Measurements from ENCODE around the gene LMX1B. TPM values are rescaled to one million over a fixed set of nuclear protein-coding genes. Genes with fewer than 3 reads are reported as not detected.
"Not testable (repeated sequence)": the region's sequence is repeated elsewhere in the genome, so short reads cannot be mapped to it uniquely, and the experiment has no call there.

Gene LMX1B
- total RNA-seq, 1 experiment from 2014 or later: 0.55 TPM

DNA sequence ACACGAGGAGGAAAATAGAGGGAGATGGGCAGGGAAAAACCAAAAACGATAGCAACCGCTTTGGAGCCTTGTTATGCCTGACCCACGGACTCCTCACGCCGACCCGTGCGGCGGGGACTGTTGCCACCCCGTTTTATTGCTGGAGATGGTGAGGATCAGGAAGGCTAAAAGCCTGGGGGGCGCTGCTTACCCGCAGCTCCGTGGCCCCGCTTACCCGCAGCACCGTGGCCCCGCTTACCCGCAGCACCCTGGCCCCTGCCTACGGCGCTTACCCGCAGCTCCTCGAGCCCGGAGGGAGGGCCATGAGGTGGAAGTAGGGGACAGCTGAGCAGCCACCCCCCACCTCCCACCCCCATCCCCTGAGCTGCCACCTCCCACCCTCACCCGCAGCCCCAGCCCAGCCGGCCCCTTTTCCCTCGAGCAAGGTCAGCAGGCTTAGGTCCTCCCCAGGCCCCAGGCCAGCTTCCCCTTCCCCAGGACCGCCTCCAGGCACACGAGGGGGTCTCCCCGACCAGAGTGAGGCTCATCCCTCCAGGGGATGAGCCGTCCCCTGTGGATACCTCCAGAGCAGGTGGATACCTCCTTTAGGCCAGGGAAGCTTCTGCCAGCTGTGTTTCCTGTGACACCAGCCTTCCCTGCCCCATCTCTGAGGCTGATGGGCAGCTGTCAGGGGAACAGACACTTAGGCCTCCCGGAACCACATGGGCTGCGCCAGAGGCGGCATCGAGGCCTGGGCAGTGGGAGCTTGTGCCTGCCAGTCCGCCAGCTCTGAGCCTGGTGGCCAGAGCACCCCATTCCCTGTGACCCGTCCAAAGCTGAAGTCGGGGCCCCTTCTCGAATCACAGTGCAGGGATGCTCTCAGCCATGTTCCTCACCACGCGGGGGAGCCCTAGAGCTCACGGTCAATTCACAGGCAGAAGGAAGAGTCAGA, 92.3 kb downstream of the LMX1B start:
- DNase-seq (ENCODE audit: low read depth): peak; percentile 30

DNA sequence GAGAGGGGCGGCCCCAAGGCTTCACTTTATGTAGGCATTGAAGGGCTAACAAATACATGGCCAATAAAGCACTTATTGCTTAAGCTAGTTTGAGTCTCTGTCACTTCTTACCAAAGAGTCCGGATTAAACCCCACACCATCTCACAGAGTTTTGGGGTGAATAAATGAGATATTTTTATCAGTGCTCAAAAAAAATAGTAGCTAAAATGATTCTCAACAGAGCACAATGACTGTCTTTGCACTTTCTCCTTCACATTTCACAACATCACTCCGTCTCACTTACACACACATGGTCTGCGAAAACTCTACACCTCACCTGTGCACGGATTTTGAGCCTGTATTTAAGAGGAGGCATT, 92.9 kb downstream of the LMX1B start:
- no peak for DNase-seq (ENCODE audit: low read depth)

- no peak for DNase-seq (ENCODE audit: low read depth)
These were observed 93.4 kb downstream of the LMX1B start for GRCh38 chr9:126707083-126707482.

- DNase-seq (ENCODE audit: low read depth): not testable (repeated sequence)
These were observed 94.0 kb downstream of the LMX1B start for GRCh38 chr9:126707712-126708111.

- no peak for DNase-seq (ENCODE audit: low read depth)
These were observed 94.5 kb downstream of the LMX1B start for GRCh38 chr9:126708178-126708577.

DNA sequence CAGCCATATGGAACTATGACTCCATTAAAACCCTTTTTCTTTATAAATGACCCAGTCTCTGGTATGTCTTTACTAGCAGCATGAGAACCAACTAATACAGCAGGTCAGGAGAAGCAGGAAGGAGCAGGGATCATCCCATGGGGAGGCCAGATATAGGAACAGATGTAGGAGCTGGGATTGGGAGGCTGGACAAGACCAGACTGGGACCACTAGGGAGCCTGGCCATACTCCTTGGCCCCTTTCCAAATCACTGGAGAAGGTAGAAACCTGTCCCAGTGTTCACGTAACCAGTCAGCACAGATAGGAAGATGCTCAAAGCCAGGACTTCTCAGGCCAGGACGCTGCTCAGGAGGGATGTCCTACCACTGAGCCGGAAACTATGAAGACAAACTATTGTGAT, 95.5 kb downstream of the LMX1B start:
- DNase-seq (ENCODE audit: low read depth): no peak

DNA sequence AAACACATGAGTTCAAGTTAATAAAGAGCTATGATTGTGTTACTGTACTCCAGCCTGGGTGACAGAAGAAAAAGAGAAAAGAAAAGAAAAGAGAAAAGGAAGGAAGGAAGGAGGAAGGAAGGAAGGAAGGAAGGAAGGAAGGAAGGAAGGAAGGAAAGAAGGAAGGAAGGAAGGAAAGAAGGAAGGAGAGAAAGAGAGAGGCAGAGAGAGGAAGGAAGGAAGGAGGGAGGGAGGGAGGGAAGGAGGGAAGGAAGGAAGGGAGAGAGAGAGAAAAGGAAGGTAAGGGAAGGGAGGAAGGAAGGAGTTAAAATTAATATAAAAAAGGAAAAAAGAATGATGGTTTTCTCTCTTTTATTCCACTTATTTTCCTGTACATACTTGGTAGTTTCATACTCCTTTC, 101.7 kb downstream of the LMX1B start:
- no peak for DNase-seq (ENCODE audit: low read depth)

GRCh38 chr9:126717441-126717840, 103.7 kb downstream of the LMX1B start:
- not testable (repeated sequence) for DNase-seq (ENCODE audit: low read depth)

- DNase-seq (ENCODE audit: low read depth): peak; percentile 84
These were observed 105.9 kb downstream of the LMX1B start for GRCh38 chr9:126719618-126720031.

DNA sequence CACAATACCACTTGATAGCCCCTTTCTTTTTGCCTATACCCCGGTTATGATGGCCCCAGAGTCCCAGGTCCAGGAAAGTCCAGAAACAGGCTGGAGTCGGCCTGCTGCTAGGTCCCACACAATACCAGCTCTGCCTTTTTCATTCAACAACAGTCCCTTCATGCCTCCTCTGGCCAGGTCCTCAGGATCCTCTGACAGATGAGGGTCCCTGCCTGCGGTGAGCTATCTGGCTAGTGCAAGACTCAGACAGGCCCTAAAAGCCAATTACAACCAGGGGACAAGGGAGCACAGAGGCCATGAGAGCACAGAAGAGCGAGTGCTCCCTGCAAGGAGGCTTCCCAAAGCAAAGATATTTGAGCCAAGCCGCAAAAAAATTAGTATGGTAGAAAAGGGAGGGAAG, 106.3 kb downstream of the LMX1B start:
- no peak for DNase-seq (ENCODE audit: low read depth)

DNA sequence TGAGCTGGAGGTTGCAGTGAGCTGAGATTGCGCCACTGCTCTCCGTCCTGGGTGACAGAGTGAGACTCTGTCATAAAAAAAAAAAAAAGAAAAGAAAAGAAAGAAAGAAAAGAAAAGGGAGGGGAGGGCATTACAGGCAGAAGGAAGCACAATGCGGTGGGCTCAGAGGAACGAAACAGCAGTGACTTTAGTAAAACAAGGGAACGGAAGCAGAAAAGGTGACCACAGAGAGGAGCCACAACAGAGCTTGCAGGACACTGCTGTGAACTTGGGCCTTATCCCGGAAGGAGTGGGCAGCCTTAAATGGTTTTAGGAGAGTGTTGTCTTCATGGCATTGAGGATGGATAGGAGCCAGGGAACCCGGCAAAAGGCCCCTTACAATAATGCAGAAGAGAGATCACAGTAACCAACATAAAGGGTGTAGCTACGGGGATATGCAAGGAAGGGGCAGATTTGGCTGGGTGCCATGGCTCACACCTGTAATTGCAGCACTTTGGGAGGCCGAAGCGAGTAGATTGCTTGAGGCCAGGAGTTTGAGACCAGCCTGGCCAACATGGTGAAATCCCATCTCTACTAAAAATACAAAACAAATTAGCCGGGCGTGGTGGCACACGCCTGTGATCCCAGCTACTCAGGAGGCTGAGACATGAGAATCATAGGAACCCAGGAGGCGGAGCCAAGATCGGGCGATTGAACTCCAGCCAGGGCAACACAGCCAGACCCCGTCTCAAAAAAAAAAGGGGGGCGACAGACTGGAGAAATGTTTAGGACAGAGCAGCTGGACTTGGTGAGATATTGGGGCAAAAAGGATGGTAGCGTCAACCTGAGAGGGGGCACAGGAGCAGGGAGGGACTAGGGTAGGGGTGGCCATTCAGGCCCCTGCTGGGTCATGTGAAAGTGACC, 107.2 kb downstream of the LMX1B start:
- no peak for DNase-seq (ENCODE audit: low read depth)

DNA sequence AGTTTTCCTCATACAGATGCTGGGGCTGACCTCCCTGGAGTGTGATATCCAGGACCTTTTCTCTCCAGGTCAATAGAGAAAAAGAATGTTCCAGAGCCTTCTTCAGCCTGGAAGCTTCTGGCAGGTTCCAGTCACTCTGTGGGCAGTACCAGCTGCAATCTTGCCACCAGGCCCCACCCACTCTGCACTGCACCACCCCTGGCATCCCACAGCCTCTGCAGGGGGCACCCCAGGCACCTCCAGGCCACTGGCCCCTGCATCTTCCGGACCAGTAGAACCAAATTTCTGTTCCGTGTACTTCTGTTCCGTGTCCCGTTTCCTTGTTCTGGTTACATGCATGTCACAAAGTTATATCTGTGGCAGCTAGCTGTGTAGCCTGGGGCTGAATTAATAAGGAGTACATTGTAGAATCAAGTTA, 107.8 kb downstream of the LMX1B start:
- no peak for DNase-seq (ENCODE audit: low read depth)

GRCh38 chr9:126722252-126722921, 108.7 kb downstream of the LMX1B start:
- peak; percentile 39 for DNase-seq (ENCODE audit: low read depth)

DNA sequence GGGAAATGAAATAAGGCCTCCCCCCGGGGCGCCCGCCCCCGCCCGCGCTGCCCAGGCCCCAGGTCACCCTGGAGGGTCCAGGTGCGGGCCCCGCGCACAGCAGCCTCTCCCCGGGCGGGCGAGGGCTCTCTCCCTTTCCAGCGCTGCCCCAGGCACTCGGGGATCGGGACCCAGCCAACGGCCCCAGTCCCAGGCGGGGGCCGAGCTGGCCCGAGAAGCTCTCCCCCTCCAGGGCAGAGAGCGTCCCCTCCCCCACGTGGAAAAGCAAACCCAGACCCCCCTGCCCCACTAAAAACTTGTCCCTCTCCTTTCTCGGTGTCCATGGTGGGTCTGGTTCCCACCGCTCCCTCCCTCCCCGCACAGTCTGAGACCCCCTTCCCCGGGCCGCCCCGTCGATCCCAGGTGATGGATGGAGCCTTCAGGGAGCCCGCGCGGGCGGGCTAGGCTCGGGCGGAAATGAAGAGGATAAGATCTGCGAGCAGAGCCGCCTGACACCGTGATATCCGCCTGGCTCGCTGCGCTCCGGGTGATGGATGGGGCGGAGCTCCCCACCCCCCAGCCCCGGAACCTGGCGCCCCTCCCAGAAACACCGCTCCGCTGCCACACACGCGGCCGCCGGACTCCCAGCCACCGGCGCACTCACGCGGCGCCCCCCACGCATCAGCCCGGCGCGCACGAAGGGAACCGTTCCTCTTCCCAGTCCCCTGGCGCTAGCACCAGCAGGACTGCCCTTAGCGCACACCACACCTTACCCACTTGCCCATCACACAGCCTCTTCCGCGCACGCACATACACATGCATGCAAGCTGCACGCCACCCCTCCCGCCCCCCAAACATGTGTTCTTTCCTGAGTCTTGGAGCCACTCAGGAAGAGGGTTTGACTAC, 109.4 kb downstream of the LMX1B start:
- DNase-seq (ENCODE audit: low read depth): no peak

GRCh38 chr9:126723807-126724172, 110.1 kb downstream of the LMX1B start:
- no peak for DNase-seq (ENCODE audit: low read depth)

GRCh38 chr9:126724226-126724625, 110.5 kb downstream of the LMX1B start:
- peak; percentile 23 for DNase-seq (ENCODE audit: low read depth)

GRCh38 chr9:126725485-126725884, 111.8 kb downstream of the LMX1B start:
- not testable (repeated sequence) for DNase-seq (ENCODE audit: low read depth)

GRCh38 chr9:126728210-126728609, 114.5 kb downstream of the LMX1B start:
- not testable (repeated sequence) for DNase-seq (ENCODE audit: low read depth)

DNA sequence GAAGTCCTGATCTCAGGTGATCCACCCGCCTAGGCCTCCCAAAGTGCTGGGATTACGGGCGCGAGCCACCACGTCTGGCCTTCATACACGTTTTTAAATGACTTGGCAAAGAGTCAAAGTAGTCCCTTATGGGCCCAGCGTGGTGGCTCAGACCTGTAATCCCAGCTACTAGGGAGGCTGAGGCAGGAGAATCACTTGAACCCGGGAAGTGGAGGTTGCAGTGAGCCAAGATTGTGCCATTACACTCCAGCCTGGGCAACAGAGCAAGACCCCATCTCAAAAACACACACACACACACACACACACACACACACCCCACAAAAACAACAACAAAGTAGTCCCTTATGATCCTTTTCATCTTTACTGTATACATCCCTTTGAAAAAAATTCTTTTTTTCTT, 116.9 kb downstream of the LMX1B start:
- not testable (repeated sequence) for DNase-seq (ENCODE audit: low read depth)

DNA sequence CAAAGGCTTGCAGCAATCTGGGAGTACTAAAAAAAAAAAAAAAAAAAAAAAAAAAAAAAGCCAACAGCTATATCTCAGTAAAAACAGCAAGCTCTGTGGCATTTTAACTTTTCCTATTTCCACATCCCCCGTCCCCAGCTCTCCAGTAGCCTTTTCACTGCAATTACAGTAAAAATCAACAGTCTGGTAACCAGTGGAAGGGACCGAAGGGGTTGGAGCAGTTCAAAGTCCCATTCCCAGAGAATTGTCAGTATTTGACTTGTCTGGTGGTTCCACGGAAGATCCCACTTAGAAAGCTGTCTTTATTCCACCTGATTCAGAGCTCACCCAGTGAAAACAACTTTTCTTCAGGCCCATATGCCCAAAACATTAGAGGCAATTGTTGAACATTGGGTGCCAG, 119.3 kb downstream of the LMX1B start:
- no peak for DNase-seq (ENCODE audit: low read depth)

- no peak for DNase-seq (ENCODE audit: low read depth)
These were observed 121.1 kb downstream of the LMX1B start for GRCh38 chr9:126734877-126735276.

All from HT1080 (cell line).